ENCODE results near the gene GPR183.

- TF ChIP-seq CTCF (IDR thresholded peaks at IDR 0.05; ENCODE audit: insufficient read depth, low read length, poor library complexity, severe bottlenecking) (no peak), EZH2phosphoT487 (conservative IDR thresholded peaks at IDR 0.05; ENCODE audit: low read length) (no peak)
These were observed 36.7 kb downstream of the GPR183 start for GRCh38 chr13:99270518-99270917.
